GM18517 (cell line): ENCODE measurements around the gene CHPT1.
A peak's percentile ranks its signal among the peaks of the same experiment; 100 is the strongest.
"Not testable (repeated sequence)": the region's sequence is repeated elsewhere in the genome, so short reads cannot be mapped to it uniquely, and the experiment has no call there.

ENCODE experiments used
- ATAC-seq: cut with Tn5 transposase; IDR thresholded peaks from one replicate; pipeline ENCODE4 v1.9.1; 2021; ENCODE audit warnings: mild to moderate bottlenecking, moderate library complexity; ENCODE audit not compliant: unreplicated experiment

CHPT1 gene

DNA sequence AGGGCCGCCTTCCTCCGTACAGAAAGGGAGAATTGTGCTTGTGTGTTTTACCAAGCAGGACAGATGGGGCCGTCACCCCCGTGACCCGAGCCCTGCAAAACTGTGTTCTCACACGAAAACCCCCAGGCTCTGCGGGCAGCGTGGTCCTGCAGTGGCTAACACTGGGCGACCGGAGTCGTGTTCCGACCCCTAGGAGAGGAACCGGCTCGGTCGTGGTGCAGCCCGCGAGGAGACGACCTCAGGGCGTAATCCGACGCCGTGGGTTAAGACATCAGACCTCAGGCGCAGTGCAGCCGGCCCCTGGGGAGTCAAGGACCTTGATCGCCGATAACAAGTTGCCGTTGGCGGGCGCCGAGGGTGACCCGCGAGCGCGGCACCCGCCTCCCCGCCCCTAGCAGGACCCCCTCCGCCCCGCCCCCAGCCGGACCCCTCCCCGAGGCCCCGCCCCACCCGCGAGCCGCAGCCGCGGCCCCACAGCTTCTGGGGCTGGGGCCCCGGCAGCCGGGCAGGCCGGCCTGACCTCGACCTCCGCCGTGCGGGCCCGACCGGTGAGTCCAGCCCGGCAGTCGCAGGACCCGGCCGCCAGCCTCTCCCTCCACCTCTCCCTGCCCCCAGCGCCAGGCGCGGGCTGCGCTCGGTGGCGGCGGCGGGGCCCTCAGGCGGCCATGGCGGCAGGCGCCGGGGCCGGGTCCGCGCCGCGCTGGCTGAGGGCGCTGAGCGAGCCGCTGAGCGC is at the start of gene CHPT1:
Gene CHPT1, plus strand, starts transcription at position 444 of the 733 bp plus-strand sequence. Its CDS starts 222 bp downstream, at position 666.
- peak; percentile 47 for ATAC-seq

- ATAC-seq, result no peak
Measured at GRCh38 chr12:101647711-101648110, 49.7 kb upstream of the CHPT1 start.

GRCh38 chr12:101648195-101648594 is 49.2 kb upstream of the CHPT1 start:
- ATAC-seq, result no peak

DNA sequence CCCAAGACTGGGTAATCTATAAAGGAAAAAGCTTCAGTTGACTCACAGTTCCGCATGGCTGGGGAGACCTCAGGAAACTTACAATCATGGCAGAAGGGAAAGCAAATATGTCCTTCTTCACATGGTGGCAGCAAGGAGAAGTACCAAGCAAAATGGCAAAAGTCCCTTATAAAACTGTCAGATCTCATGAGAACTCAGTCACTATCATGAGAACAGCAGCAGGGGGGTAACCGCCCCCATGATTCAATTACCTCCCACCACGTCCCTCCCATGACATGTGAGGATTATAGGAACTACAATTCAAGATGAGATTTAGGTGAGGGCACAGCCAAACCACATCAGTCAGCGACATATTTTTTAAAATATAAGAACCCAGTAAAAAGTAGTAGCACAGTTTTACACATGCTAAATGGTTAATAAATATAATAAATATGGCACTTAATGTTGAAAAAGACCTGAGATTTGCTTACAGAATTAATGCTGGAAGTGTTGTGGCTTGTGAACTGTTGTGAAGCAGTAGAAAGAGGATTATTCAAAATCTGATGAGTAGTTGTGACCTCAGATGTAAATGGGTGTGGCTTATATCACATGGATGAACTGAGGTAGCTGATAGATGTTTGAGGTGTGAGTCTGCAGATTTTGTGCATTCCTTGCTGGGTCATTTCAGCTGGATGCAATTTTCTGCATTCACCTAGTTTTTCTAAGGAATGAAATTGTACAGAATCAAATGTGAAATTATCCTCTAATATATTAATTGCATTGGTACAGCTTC is 46.9 kb upstream of the CHPT1 start:
- no peak for ATAC-seq

GRCh38 chr12:101653030-101653429 is 44.4 kb upstream of the CHPT1 start:
- no peak for ATAC-seq

GRCh38 chr12:101653503-101653902 is 43.9 kb upstream of the CHPT1 start:
- ATAC-seq, result no peak

GRCh38 chr12:101654442-101654841 is 43.0 kb upstream of the CHPT1 start:
- no peak for ATAC-seq

DNA sequence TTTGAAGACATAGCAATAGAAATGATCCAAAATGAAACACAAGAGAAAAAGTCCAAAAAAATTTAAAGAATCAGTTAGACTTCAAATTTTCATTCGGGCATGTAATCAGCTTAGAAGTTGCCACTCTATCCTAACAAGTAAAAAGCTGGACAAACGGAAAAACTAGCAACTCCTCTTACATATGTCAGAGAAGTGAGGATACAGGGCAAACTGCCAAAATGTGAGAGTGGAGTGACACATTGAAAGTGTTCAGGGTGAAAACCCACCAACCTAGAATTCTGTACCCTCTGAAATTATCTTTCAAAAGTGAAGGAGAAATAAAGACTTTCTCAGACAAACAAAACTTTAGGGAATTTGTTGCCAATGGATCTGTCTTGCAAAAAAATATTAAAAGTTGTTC is 42.0 kb upstream of the CHPT1 start:
- ATAC-seq, result no peak

GRCh38 chr12:101660662-101661061 is 36.8 kb upstream of the CHPT1 start:
- not testable (repeated sequence) for ATAC-seq

GRCh38 chr12:101663298-101663697 is 34.1 kb upstream of the CHPT1 start:
- no peak for ATAC-seq

GRCh38 chr12:101664992-101665391 is 32.4 kb upstream of the CHPT1 start:
- no peak for ATAC-seq

- no peak for ATAC-seq
Measured at GRCh38 chr12:101666052-101666728, 31.2 kb upstream of the CHPT1 start.

GRCh38 chr12:101667591-101667990 is 29.8 kb upstream of the CHPT1 start:
- no peak for ATAC-seq

- ATAC-seq, result no peak
Measured at GRCh38 chr12:101670007-101670671, 27.3 kb upstream of the CHPT1 start.

- ATAC-seq, result peak; percentile 95
Measured at GRCh38 chr12:101671157-101671791, 26.2 kb upstream of the CHPT1 start.

DNA sequence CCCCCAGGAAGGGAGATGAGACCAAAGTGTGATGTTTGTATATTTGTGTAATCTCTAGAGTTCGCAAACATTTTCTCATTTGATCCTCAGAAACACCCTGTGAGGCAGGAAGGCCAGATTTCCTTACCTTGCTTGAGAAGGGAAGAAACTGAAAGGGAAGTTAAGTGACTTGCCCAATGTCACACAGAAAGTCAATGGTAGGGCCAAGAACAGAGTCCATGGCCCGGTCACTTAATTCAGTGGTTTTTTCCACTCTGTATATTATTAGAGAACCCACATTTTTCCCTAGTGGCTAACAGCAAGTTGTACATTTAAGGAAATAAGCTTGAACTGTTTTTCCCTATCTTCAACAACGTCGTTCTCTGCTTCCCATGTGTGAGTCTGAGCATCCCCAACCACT is 25.6 kb upstream of the CHPT1 start:
- peak; percentile 9 for ATAC-seq

DNA sequence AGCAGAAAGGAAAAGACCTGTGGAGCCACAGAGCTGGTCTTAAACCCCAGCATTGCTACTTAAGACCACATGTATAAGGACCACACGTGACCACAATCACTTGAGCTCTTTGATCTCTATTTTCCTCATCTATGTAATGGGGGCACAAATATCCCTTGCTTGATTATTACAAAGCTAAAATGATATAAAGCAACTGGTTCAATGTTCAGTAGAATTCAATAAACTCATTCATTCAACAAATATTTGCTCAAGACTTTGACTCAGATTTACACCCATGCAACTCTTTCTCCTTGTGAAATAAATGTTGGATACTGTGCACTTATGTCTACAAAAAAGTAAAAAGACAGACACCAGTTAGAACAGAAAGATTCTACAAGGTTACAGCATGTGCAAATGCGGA is 21.9 kb upstream of the CHPT1 start:
- no peak for ATAC-seq

DNA sequence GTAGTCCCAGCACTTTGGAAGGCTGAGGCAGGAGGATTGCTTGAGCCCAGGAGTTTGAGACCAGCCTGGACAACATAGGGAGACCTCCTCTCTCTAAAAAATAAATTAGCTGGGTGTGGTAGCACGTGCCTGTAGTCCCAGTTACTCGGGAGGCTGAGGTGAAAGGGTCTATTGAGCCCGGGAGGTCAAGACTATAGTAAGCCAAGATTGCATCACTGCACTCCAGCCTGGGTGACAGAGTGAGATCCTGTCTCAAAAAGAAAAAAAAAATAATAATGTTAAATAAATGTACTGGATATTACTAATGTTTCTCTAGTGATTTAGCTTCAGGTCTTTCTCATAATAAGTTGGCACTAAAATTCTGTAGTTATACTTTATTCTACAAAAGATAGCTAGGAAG is 20.9 kb upstream of the CHPT1 start:
- not testable (repeated sequence) for ATAC-seq

GRCh38 chr12:101678081-101678480 is 19.4 kb upstream of the CHPT1 start:
- ATAC-seq, result no peak

DNA sequence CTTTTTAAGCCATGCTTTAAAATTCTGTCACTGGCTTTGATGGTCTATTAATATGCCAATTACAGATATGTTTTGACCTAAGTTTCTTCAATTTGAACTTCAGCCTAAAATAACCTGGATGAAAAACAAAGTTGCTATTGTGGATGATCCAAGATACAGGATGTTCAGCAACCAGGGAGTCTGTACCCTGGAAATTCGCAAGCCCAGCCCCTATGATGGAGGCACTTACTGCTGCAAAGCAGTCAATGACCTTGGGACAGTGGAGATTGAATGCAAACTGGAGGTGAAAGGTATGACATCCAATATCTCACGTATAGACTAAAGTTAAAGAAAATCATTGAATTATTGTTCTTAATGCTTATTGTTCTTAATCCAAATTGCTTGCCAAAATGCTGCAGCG is 17.2 kb upstream of the CHPT1 start:
- ATAC-seq, result no peak

DNA sequence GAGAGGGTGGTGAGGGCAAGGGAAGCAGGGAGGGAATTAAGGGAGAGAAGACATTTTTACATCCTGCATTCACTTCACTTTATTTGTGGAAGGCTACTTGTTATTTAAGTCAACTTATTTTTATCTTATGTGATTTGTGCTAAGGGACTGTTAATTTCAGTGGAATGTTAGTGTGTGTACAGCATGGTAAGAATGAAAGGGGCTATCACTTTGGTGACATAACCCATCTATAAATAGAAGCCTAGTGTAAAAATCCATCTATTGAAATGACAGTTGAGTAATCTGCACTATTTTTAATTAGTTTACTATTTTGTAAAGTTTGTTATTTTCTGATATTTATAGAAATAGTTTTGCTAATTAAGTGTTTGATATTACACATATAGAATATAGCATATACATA is 16.8 kb upstream of the CHPT1 start:
- ATAC-seq, result no peak
